ENCODE data around the gene SPPL2A.

GRCh38 chr15:50774450-50774849 is 8.9 kb upstream of the SPPL2A start:
- TF ChIP-seq CTCF (optimal IDR thresholded peaks at IDR 0.05 in 1 of 3, IDR thresholded peaks at IDR 0.05 in 1 of 3, conservative IDR thresholded peaks at IDR 0.05 in 1 of 3; ENCODE audit: extremely low read depth in 1 of 3, insufficient read depth in 2 of 3, low read length in 3 of 3) (no peak), EZH2 (IDR thresholded peaks at IDR 0.05; ENCODE audit: low read length) (no peak)

All from keratinocyte (primary cell).